Breast epithelium (tissue), 4 donors: ENCODE measurements around the gene DYNC2LI1. TPM values are rescaled to one million over a fixed set of nuclear protein-coding genes. Genes with fewer than 3 reads are reported as not detected.

Experiments used
- DNase-seq, 2 donors: peaks; one replicate each; pipeline ENCODE4 v3.0.0-alpha.2; 2019; ENCODE audit warnings: low spot score in 2 of 2
- H3K27ac ChIP-seq, 2 donors: fragments of 200-600 bp; sonication (generic) in 1 of 2; one replicate each; pipeline ENCODE4 v1.5.1; 2016 to 2019; ENCODE audit warnings: mild to moderate bottlenecking in 1 of 2
- H3K27me3 ChIP-seq, 2 donors: fragments of 200-600 bp; sonication (generic) in 1 of 2; one replicate each; pipeline versions ENCODE4 v1.5.1 to v1.6.0; 2017 to 2019; ENCODE audit warnings: control low read depth in 1 of 2, mild to moderate bottlenecking in 1 of 2
- H3K36me3 ChIP-seq: fragments of 200-600 bp; one replicate; pipeline ENCODE4 v1.5.1; 2019
- H3K4me1 ChIP-seq, 2 donors: fragments of 200-600 bp; sonication (generic); one replicate each; pipeline ENCODE4 v1.5.1; 2016 to 2019; ENCODE audit warnings: control low read depth in 1 of 2
- H3K4me3 ChIP-seq, 3 donors: fragments of 200-600 bp; sonication (generic); 1 replicate in 2 of 3; 2 replicates in 1 of 3; pipeline ENCODE4 v1.5.1; 2016 to 2019; ENCODE audit warnings: mild to moderate bottlenecking in 3 of 3, moderate library complexity in 2 of 3
- H3K9me3 ChIP-seq, 2 donors: fragments of 200-600 bp; sonication (generic) in 1 of 2; one replicate each; pipeline ENCODE4 v1.5.1; 2016 to 2019; ENCODE audit warnings: control low read depth in 1 of 2
- POLR2A ChIP-seq: fragments of 450-650 bp; IDR thresholded peaks from one replicate; pipeline ENCODE4 v1.6.1; 2016; ENCODE audit warnings: antibody characterized with exemption, mild to moderate bottlenecking, moderate library complexity
- POLR2AphosphoS5 ChIP-seq, 3 donors: sonication (generic); formaldehyde crosslinking; IDR thresholded peaks; one replicate each; pipeline ENCODE4 v1.6.1; 2017; ENCODE audit warnings: antibody characterized with exemption in 3 of 3
- intact Hi-C: fragments of 100-400 bp; cut with DNase I; formaldehyde crosslinking; loops from one replicate; pipeline ENCODE4 v1.15.1; 2023; ENCODE audit warnings: low total_unique reads
- total RNA-seq, 3 donors: library from RNA; depleted of rRNA; stranded (reverse); fragments of >200 nt; gene quantifications; one replicate each; pipeline ENCODE4 v1.1.0, GENCODE V29; 2016
- TF ChIP-seq, protein P1 (sequence below), 3 donors: fragments of 450-650 bp; IDR thresholded peaks; one replicate each; pipeline ENCODE4 v1.5.1; 2016 to 2017; ENCODE audit warnings: antibody characterized with exemption in 3 of 3, mild to moderate bottlenecking in 3 of 3, moderate library complexity in 3 of 3

The DYNC2LI1 gene
- total RNA-seq, 3 donors from 2014 or later, result 30.9 to 52.1 (median 40.6) TPM

DNA sequence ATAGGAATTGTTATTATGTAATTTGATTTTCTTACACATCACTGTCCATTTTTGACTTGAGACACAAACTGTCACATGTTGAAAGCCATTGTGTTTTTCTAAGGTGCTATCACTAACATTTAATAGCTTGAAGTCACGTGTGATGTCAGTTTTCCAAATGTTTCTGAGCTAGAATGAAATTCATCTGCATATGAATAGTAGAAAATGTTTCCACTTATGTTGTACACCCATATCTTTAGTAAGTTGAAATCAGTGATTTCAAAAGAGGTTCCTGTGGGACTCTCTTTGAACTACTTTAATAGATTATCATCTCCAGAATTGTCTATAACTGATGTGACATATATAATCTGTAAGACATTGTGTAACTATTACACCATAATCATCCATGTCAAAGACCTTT, 37.0 kb downstream of the DYNC2LI1 start:
- Histone ChIP-seq H3K36me3 (peaks cover 7% of the 10 kb centered on the region), H3K27ac (no peak overlapping the region), H3K9me3 (no peaks in the 10 kb centered on the region), H3K4me3 (no peak overlapping the region), H3K27me3 (no peaks in the 10 kb centered on the region), H3K4me1 (no peaks in the 10 kb centered on the region)
- intact Hi-C loops, result no loop called here
- TF ChIP-seq, protein P1, sequence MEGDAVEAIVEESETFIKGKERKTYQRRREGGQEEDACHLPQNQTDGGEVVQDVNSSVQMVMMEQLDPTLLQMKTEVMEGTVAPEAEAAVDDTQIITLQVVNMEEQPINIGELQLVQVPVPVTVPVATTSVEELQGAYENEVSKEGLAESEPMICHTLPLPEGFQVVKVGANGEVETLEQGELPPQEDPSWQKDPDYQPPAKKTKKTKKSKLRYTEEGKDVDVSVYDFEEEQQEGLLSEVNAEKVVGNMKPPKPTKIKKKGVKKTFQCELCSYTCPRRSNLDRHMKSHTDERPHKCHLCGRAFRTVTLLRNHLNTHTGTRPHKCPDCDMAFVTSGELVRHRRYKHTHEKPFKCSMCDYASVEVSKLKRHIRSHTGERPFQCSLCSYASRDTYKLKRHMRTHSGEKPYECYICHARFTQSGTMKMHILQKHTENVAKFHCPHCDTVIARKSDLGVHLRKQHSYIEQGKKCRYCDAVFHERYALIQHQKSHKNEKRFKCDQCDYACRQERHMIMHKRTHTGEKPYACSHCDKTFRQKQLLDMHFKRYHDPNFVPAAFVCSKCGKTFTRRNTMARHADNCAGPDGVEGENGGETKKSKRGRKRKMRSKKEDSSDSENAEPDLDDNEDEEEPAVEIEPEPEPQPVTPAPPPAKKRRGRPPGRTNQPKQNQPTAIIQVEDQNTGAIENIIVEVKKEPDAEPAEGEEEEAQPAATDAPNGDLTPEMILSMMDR (IDR thresholded peaks at IDR 0.05), result no peak
- TF ChIP-seq POLR2AphosphoS5 (IDR thresholded peaks at IDR 0.05) (no peak), POLR2A (no peak)
- no peak for DNase-seq

DNA sequence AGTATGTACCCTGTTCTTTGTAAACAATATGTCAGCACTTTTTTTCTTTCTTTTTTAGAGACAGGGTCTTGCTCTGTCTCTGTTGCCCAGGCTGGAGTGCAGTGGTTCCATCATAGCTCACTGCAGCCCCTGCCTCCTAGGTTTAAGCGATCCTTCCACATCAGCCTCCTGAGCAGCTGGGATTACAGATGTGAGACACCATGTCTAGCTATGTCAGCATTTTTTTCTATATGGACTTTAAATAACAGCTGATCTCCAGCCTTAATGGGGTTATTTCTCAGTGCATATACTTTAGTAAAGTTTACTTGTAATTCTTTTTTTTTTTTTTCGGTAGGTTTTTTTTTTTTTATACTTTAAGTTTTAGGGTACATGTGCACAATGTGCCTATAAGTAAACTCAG, 38.2 kb downstream of the DYNC2LI1 start:
- Histone ChIP-seq H3K4me3 (no peak overlapping the region), H3K27ac (no peak overlapping the region), H3K36me3 (peaks cover 7% of the 10 kb centered on the region), H3K27me3 (no peaks in the 10 kb centered on the region), H3K4me1 (no peaks in the 10 kb centered on the region), H3K9me3 (no peaks in the 10 kb centered on the region)
- intact Hi-C loops, result no loop called here
- TF ChIP-seq POLR2AphosphoS5 (IDR thresholded peaks at IDR 0.05) (no peak), POLR2A (no peak)
- TF ChIP-seq, protein P1 (IDR thresholded peaks at IDR 0.05), result no peak
- no peak for DNase-seq

DNA sequence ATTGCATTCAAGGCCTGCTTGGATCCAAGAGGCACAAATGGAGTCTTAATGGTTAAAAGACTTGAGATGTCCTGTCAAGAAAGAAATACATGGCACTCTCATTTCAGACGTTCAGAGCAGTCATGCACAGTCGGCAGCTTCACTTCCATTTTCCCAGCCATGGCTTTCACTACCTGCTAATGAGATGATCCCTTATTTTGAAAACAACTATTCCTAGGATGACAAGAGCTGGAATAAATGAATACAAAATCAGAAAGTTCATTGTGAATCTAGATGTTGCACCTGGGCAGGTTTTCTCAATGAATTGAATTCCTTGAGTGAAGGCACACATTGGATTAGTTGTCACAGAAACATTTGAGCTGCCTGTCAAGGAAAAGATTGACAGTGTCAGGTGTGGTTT, 39.1 kb downstream of the DYNC2LI1 start:
- Histone ChIP-seq H3K4me3 (no peak overlapping the region), H3K36me3 (peaks cover 7% of the 10 kb centered on the region), H3K9me3 (no peaks in the 10 kb centered on the region), H3K4me1 (no peaks in the 10 kb centered on the region), H3K27me3 (no peaks in the 10 kb centered on the region), H3K27ac (no peak overlapping the region)
- intact Hi-C loops, result no loop called here
- TF ChIP-seq POLR2AphosphoS5 (IDR thresholded peaks at IDR 0.05) (no peak), POLR2A (no peak)
- TF ChIP-seq, protein P1 (IDR thresholded peaks at IDR 0.05), result no peak
- no peak for DNase-seq

DNA sequence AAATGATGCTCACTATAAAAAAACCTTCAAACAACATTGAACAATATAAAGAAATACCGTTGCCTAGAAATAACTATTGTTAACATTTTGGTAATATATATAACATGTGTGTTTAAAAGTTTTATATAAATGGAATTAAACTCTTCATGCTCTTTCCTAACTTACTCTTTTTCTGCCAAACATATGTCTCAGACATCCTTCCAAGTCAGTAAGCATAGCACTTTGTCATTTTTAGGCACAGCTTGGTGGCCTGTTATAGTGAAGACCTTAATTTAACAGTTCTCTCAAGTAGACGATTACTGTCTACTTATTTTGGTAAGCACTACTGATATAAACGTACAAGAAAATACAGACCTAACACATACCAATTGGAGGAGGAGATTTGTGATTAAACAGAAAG, 40.9 kb downstream of the DYNC2LI1 start:
- Histone ChIP-seq H3K9me3 (no peaks in the 10 kb centered on the region), H3K27ac (no peak overlapping the region), H3K36me3 (peaks cover 7% of the 10 kb centered on the region), H3K4me3 (no peak overlapping the region), H3K4me1 (no peaks in the 10 kb centered on the region), H3K27me3 (no peaks in the 10 kb centered on the region)
- no peak for TF ChIP-seq POLR2AphosphoS5 (IDR thresholded peaks at IDR 0.05)
- no peak for TF ChIP-seq POLR2A
- TF ChIP-seq, protein P1 (IDR thresholded peaks at IDR 0.05), result no peak
- no peak for DNase-seq
- intact Hi-C loops, result no loop called here

DNA sequence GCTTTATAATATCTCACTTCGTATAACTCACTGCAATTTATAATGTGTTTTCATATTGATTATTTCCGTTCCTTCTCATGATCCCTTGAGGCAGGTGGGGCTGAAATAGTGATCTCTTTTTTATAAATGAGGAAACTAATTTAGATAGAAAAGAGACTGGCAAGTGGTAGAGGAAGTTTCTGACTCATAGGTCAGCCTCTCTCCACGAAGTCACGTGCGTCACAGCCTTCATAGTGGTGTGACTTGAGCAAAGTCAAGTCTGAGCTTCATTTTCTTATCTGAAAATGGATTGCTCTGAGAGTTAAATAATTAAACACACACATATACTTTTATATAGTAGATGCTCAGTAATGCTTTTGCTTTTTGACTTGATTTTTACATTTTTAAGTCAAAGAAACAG, 44.9 kb downstream of the DYNC2LI1 start:
- intact Hi-C loops, result no loop called here
- Histone ChIP-seq H3K36me3 (no peaks in the 10 kb centered on the region), H3K9me3 (no peaks in the 10 kb centered on the region), H3K27ac (no peak overlapping the region), H3K27me3 (no peaks in the 10 kb centered on the region), H3K4me3 (no peak overlapping the region), H3K4me1 (no peaks in the 10 kb centered on the region)
- no peak for DNase-seq
- TF ChIP-seq POLR2A (no peak), POLR2AphosphoS5 (IDR thresholded peaks at IDR 0.05) (no peak)
- TF ChIP-seq, protein P1 (IDR thresholded peaks at IDR 0.05), result no peak
